Mesothelial cell of epicardium (in vitro differentiated cells): Measurements from ENCODE around the gene INO80D. TPM values are rescaled to one million over a fixed set of nuclear protein-coding genes. Genes with fewer than 3 reads are reported as not detected.
A peak's percentile ranks its signal among the peaks of the same experiment; 100 is the strongest.

Source experiments
- DNase-seq, 2 experiments: peaks; one replicate each; pipeline ENCODE4 v3.0.0; 2021; ENCODE audit warnings: low spot score in 2 of 2; ENCODE audit not compliant: unreplicated experiment in 2 of 2
- H3K27ac Mint-ChIP-seq: 2 replicates; pipeline ENCODE4 v1.8.0; 2021; ENCODE audit warnings: mixed read lengths
- H3K27me3 Mint-ChIP-seq: 2 replicates; pipeline ENCODE4 v1.8.0; 2021; ENCODE audit warnings: low read depth, mixed read lengths
- H3K36me3 Mint-ChIP-seq: 2 replicates; pipeline ENCODE4 v1.8.0; 2021; ENCODE audit warnings: mixed read lengths
- H3K4me1 Mint-ChIP-seq: 2 replicates; pipeline ENCODE4 v1.8.0; 2021; ENCODE audit warnings: mixed read lengths
- H3K4me3 Mint-ChIP-seq: 2 replicates; pipeline ENCODE4 v1.8.0; 2021; ENCODE audit warnings: mild to moderate bottlenecking, moderate library complexity, mixed read lengths
- H3K9me3 Mint-ChIP-seq: 2 replicates; pipeline ENCODE4 v1.8.0; 2021; ENCODE audit warnings: mixed read lengths
- total RNA-seq: library from RNA; stranded (reverse); gene quantifications from 3 replicates; pipeline ENCODE4 v1.2.1, GENCODE V29; 2021
- TF ChIP-seq, protein P1 (sequence below): fragments of 200-600 bp; sonication (generic); IDR thresholded peaks from one replicate; pipeline ENCODE4 v1.5.0; 2021; ENCODE audit warnings: antibody characterized with exemption; ENCODE audit not compliant: unreplicated experiment

Gene INO80D
- total RNA-seq, 1 donor from 2014 or later: 21.7 TPM

- TF ChIP-seq, protein P1, sequence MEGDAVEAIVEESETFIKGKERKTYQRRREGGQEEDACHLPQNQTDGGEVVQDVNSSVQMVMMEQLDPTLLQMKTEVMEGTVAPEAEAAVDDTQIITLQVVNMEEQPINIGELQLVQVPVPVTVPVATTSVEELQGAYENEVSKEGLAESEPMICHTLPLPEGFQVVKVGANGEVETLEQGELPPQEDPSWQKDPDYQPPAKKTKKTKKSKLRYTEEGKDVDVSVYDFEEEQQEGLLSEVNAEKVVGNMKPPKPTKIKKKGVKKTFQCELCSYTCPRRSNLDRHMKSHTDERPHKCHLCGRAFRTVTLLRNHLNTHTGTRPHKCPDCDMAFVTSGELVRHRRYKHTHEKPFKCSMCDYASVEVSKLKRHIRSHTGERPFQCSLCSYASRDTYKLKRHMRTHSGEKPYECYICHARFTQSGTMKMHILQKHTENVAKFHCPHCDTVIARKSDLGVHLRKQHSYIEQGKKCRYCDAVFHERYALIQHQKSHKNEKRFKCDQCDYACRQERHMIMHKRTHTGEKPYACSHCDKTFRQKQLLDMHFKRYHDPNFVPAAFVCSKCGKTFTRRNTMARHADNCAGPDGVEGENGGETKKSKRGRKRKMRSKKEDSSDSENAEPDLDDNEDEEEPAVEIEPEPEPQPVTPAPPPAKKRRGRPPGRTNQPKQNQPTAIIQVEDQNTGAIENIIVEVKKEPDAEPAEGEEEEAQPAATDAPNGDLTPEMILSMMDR: no peak
- H3K27ac Mint-ChIP-seq: peak overlapping the region; percentile 59
- H3K36me3 Mint-ChIP-seq: no peaks in the 10 kb centered on the region
- peaks cover 16% of the 10 kb centered on the region for H3K4me1 Mint-ChIP-seq
- no peak overlapping the region for H3K4me3 Mint-ChIP-seq
- peaks cover 16% of the 10 kb centered on the region for H3K9me3 Mint-ChIP-seq
- no peak for DNase-seq
- H3K27me3 Mint-ChIP-seq: peaks cover 3% of the 10 kb centered on the region
Observed at GRCh38 chr2:205976120-205976814, 109.7 kb downstream of the INO80D start.

DNA sequence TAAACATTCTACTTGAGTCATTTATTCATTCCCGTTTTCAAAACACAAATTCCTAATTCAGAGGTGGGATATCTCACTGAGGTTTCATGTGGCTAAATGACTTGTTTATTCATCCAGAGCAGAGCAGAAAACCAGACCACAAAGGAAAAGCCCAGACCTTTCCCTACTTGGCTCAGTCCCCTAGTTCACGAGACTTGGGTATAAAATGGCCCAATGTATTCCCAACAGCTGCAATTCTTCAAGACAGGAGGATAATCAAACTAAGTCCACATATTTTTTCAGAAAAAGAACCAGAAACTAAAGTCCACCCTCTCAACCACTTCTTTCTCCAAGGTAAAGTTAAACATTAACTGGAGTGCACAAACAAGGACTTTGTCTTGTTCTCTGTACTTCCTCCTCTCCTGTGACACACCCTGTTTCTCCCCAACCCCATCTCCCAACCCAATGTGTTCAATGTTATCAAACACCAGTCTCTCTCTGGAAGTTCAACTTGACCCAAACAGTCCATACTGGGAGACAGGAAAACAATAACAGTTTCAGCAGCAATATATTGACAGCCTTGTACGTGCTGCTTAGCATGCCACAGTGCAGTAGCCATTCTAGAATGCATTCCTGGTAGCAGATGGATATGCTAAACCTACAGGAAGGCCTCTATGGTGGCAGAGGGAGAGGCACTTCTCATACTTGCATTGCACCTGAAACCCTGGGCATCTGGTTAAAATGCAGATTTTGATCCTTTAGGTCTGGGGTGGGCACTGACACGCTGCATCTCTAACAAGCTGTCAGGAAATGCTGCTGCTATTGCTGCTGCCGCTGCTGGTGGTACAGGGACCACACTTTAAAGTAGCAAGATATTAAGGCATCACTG lies 110.7 kb downstream of the INO80D start:
- H3K27me3 Mint-ChIP-seq: peaks cover 6% of the 10 kb centered on the region
- no peak overlapping the region for H3K4me3 Mint-ChIP-seq
- peaks cover 16% of the 10 kb centered on the region for H3K9me3 Mint-ChIP-seq
- DNase-seq: no peak
- peak overlapping the region; percentile 91 for H3K27ac Mint-ChIP-seq
- no peaks in the 10 kb centered on the region for H3K36me3 Mint-ChIP-seq
- TF ChIP-seq, protein P1: no peak
- peaks cover 16% of the 10 kb centered on the region for H3K4me1 Mint-ChIP-seq

- DNase-seq: no peak
- TF ChIP-seq, protein P1: no peak
- H3K4me1 Mint-ChIP-seq: peaks cover 16% of the 10 kb centered on the region
- no peak overlapping the region for H3K4me3 Mint-ChIP-seq
- peak overlapping the region; percentile 21 for H3K27ac Mint-ChIP-seq
- H3K36me3 Mint-ChIP-seq: no peaks in the 10 kb centered on the region
- H3K27me3 Mint-ChIP-seq: peaks cover 8% of the 10 kb centered on the region
- no peaks in the 10 kb centered on the region for H3K9me3 Mint-ChIP-seq
Observed at GRCh38 chr2:205972113-205972512, 113.9 kb downstream of the INO80D start.

GRCh38 chr2:205970348-205970747 lies 115.6 kb downstream of the INO80D start:
- H3K27me3 Mint-ChIP-seq: peaks cover 10% of the 10 kb centered on the region
- no peak overlapping the region for H3K27ac Mint-ChIP-seq
- no peak overlapping the region for H3K4me3 Mint-ChIP-seq
- DNase-seq: no peak
- H3K36me3 Mint-ChIP-seq: no peaks in the 10 kb centered on the region
- TF ChIP-seq, protein P1: no peak
- no peaks in the 10 kb centered on the region for H3K9me3 Mint-ChIP-seq
- H3K4me1 Mint-ChIP-seq: peaks cover 14% of the 10 kb centered on the region

DNA sequence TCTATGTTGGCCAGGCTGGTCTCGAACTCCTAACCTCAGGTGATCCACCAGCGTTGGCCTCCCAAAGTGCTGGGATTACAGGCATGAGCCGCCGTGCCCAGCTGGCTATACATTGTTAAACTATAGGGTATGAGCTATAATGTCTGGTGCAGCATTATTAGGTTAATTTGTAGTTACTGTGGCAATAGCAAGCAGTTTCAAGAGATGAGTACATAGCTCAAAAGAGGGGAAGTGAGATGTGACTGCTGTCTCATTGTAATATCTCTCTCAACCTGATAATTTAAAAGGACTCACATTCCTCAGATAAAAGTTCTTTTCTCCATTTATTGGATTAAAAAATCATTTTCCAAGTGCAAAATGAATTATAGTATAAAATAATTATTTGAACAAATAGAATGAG lies 116.4 kb downstream of the INO80D start:
- DNase-seq: no peak
- no peaks in the 10 kb centered on the region for H3K36me3 Mint-ChIP-seq
- H3K4me1 Mint-ChIP-seq: peaks cover 7% of the 10 kb centered on the region
- no peak overlapping the region for H3K4me3 Mint-ChIP-seq
- H3K27ac Mint-ChIP-seq: no peak overlapping the region
- no peaks in the 10 kb centered on the region for H3K9me3 Mint-ChIP-seq
- H3K27me3 Mint-ChIP-seq: peaks cover 10% of the 10 kb centered on the region
- TF ChIP-seq, protein P1: no peak
